Body of pancreas (tissue), 4 donors: ENCODE results near the gene MAD2L2. TPM values are rescaled to one million over a fixed set of nuclear protein-coding genes. Genes with fewer than 3 reads are reported as not detected.

Experiments used
- ATAC-seq: fragments of 150-250 bp; one replicate; pipeline ENCODE4 v1.9.1; 2016
- DNase-seq, 4 donors: peaks; one replicate each; pipeline ENCODE4 v3.0.0-alpha.2; 2019
- H3K27ac ChIP-seq, 4 donors: fragments of 200-600 bp; sonication (generic); 1 replicate in 3 of 4; 2 replicates in 1 of 4; pipeline versions ENCODE4 v1.5.1 to v1.6.1; 2016 to 2019; ENCODE audit warnings: mild to moderate bottlenecking in 1 of 4, mixed read lengths in 1 of 4, moderate library complexity in 1 of 4
- H3K27me3 ChIP-seq, 2 donors: fragments of 200-600 bp; sonication (generic); one replicate each; pipeline ENCODE4 v1.6.0; 2016; ENCODE audit warnings: mild to moderate bottlenecking in 1 of 2
- H3K36me3 ChIP-seq, 2 donors: fragments of 200-600 bp; sonication (generic); replicated peaks in 1 of 2; 2 replicates each; pipeline ENCODE4 v1.5.1; 2016; ENCODE audit warnings: low read depth in 2 of 2; ENCODE audit not compliant: insufficient read depth in 1 of 2
- H3K4me1 ChIP-seq: fragments of 200-600 bp; sonication (generic); one replicate; pipeline ENCODE4 v1.6.0; 2016
- H3K4me3 ChIP-seq, 2 donors: fragments of 200-600 bp; sonication (generic); 1 replicate in 1 of 2; 2 replicates in 1 of 2; pipeline ENCODE4 v1.5.1; 2016 to 2019
- H3K9me3 ChIP-seq, 3 donors: fragments of 200-600 bp; sonication (generic); 1 replicate in 2 of 3; 2 replicates in 1 of 3; pipeline ENCODE4 v1.5.1; 2016
- CTCF ChIP-seq, 7 experiments: fragments of 450-650 bp in 4 of 7; fragments of 200-600 bp in 3 of 7; sonication (generic) in 3 of 7; IDR thresholded peaks; one replicate each; pipeline ENCODE4 v1.5.1; 2016 to 2019; ENCODE audit warnings: antibody characterized with exemption in 7 of 7
- POLR2A ChIP-seq, 3 donors: fragments of 450-650 bp; IDR thresholded peaks; one replicate each; pipeline ENCODE4 v1.6.1; 2016; ENCODE audit warnings: antibody characterized with exemption in 3 of 3, mild to moderate bottlenecking in 2 of 3
- WGBS, 2 donors: methylation state at CpG; one replicate each; pipeline ENCODE4 v1.1.5; 2017; 5-methylcytosine and 5-hydroxymethylcytosine counted together
- intact Hi-C: fragments of 100-400 bp; cut with DNase I; formaldehyde crosslinking; loops from one replicate; pipeline ENCODE4 v1.15.1; 2023
- total RNA-seq, 2 donors: library from RNA; depleted of rRNA; stranded (reverse); fragments of >200 nt; gene quantifications; one replicate each; pipeline ENCODE4 v1.1.0, GENCODE V29; 2016

The MAD2L2 gene
- total RNA-seq, 2 donors from 2014 or later = 6.9 to 31.6 TPM

GRCh38 chr1:11700601-11701467 lies 19.9 kb upstream of the MAD2L2 start:
- intact Hi-C loops = no loop called here
- ATAC-seq (no peak), DNase-seq (no peak)
- H3K36me3 ChIP-seq = no peaks in the 10 kb centered on the region
- 44 to 51% methylated on average over 25 to 34 of the region's 34 CpGs for WGBS, 2 donors
- no peak for TF ChIP-seq POLR2A (IDR thresholded peaks at IDR 0.05)
- TF ChIP-seq CTCF (IDR thresholded peaks at IDR 0.05) = no peak
- no peaks in the 10 kb centered on the region for H3K4me1 ChIP-seq
- H3K27ac ChIP-seq = no peak overlapping the region
- peaks cover 0 to 6% of the 10 kb centered on the region in 2 donors for H3K27me3 ChIP-seq
- no peaks in the 10 kb centered on the region for H3K9me3 ChIP-seq
- no peak overlapping the region for H3K4me3 ChIP-seq

GRCh38 chr1:11697893-11698210 lies 16.9 kb upstream of the MAD2L2 start:
- Histone ChIP-seq H3K36me3 (no peaks in the 10 kb centered on the region), H3K27me3 (peaks cover 0 to 6% of the 10 kb centered on the region in 2 donors), H3K4me3 (no peak overlapping the region), H3K27ac (no peak overlapping the region), H3K9me3 (no peaks in the 10 kb centered on the region), H3K4me1 (no peaks in the 10 kb centered on the region)
- ATAC-seq = no peak
- intact Hi-C loops = no loop called here
- WGBS, 2 donors = 67 to 79% methylated on average over 2 to 5 of the region's 5 CpGs
- no peak for TF ChIP-seq CTCF (IDR thresholded peaks at IDR 0.05)
- no peak for TF ChIP-seq POLR2A (IDR thresholded peaks at IDR 0.05)
- DNase-seq = no peak

- H3K27me3 ChIP-seq = peaks cover 0 to 6% of the 10 kb centered on the region in 2 donors
- intact Hi-C loops = no loop called here
- no peak for ATAC-seq
Observed at GRCh38 chr1:11697188-11697892, 16.4 kb upstream of the MAD2L2 start.

GRCh38 chr1:11695861-11696260 lies 14.9 kb upstream of the MAD2L2 start:
- peaks cover 12% of the 10 kb centered on the region for H3K4me1 ChIP-seq
- no peak overlapping the region for H3K4me3 ChIP-seq
- no peaks in the 10 kb centered on the region for H3K36me3 ChIP-seq
- peaks cover 0 to 5% of the 10 kb centered on the region in 2 donors for H3K27me3 ChIP-seq
- intact Hi-C loops = no loop called here
- ATAC-seq = no peak
- H3K9me3 ChIP-seq = no peaks in the 10 kb centered on the region
- no peak overlapping the region for H3K27ac ChIP-seq
- no peak for DNase-seq
- WGBS, 2 donors = 66 to 72% methylated on average over 6 of the region's 6 CpGs
- no peak for TF ChIP-seq POLR2A (IDR thresholded peaks at IDR 0.05)
- TF ChIP-seq CTCF (IDR thresholded peaks at IDR 0.05) = no peak

More at GRCh38 chr1:11697188-11697892, 16.4 kb upstream of the MAD2L2 start:
- Histone ChIP-seq H3K27ac (no peak overlapping the region), H3K36me3 (no peaks in the 10 kb centered on the region), H3K4me3 (no peak overlapping the region), H3K9me3 (no peaks in the 10 kb centered on the region), H3K4me1 (no peaks in the 10 kb centered on the region)
- TF ChIP-seq CTCF (IDR thresholded peaks at IDR 0.05) (no peak), POLR2A (IDR thresholded peaks at IDR 0.05) (no peak)
- 37 to 64% methylated on average over 4 to 8 of the region's 8 CpGs for WGBS, 2 donors
- no peak for DNase-seq
